Hepatocyte (in vitro differentiated cells): ENCODE measurements around the gene KIRREL3. TPM values are rescaled to one million over a fixed set of nuclear protein-coding genes. Genes with fewer than 3 reads are reported as not detected.

Experiments used
- DNase-seq: peaks from one replicate; pipeline ENCODE4 v3.0.0-alpha.2; 2016; ENCODE audit warnings: low spot score
- H2AFZ ChIP-seq: fragments of 200-600 bp; sonication (generic); 2 replicates; pipeline ENCODE4 v1.6.0; 2016; ENCODE audit warnings: antibody characterized with exemption, mild to moderate bottlenecking
- H3K27ac ChIP-seq: fragments of 200-600 bp; sonication (generic); 2 replicates; pipeline ENCODE4 v1.5.1; 2016; ENCODE audit warnings: mild to moderate bottlenecking
- H3K27me3 ChIP-seq: fragments of 200-600 bp; sonication (generic); 2 replicates; pipeline ENCODE4 v1.6.1; 2016
- H3K36me3 ChIP-seq: fragments of 200-600 bp; sonication (generic); replicated peaks from 2 replicates; pipeline ENCODE4 v1.5.1; 2016; ENCODE audit warnings: low read depth; ENCODE audit not compliant: insufficient read depth
- H3K4me1 ChIP-seq: fragments of 200-600 bp; sonication (generic); 2 replicates; pipeline ENCODE4 v1.5.1; 2016; ENCODE audit warnings: mild to moderate bottlenecking, moderate library complexity; ENCODE audit not compliant: insufficient read depth
- H3K4me2 ChIP-seq: fragments of 200-600 bp; sonication (generic); 2 replicates; pipeline ENCODE4 v1.6.0; 2016
- H3K4me3 ChIP-seq: fragments of 200-600 bp; sonication (generic); 2 replicates; pipeline ENCODE4 v1.5.1; 2016; ENCODE audit warnings: mild to moderate bottlenecking
- H3K79me2 ChIP-seq: fragments of 200-600 bp; sonication (generic); 2 replicates; pipeline ENCODE4 v1.6.0; 2017; ENCODE audit warnings: mild to moderate bottlenecking
- H3K9me2 ChIP-seq: fragments of 200-600 bp; sonication (generic); replicated peaks from 2 replicates; pipeline ENCODE4 v1.6.0; 2017; ENCODE audit warnings: mild to moderate bottlenecking; ENCODE audit not compliant: insufficient read depth
- H3K9me3 ChIP-seq: fragments of 200-600 bp; sonication (generic); 2 replicates; pipeline ENCODE4 v1.5.1; 2016; ENCODE audit warnings: low read depth, mild to moderate bottlenecking
- H4K20me1 ChIP-seq: fragments of 200-600 bp; sonication (generic); 2 replicates; pipeline ENCODE4 v1.6.0; 2016; ENCODE audit warnings: mild to moderate bottlenecking; ENCODE audit not compliant: insufficient read depth, poor library complexity, severe bottlenecking
- CTCF ChIP-seq: fragments of 200-600 bp; sonication (generic); IDR thresholded peaks from 2 replicates; pipeline ENCODE4 v1.5.1; 2016; ENCODE audit warnings: antibody characterized with exemption, mild to moderate bottlenecking; ENCODE audit not compliant: poor library complexity
- EZH2 ChIP-seq: fragments of 200-600 bp; sonication (generic); IDR thresholded peaks from 2 replicates; pipeline ENCODE4 v1.6.1; 2016; ENCODE audit warnings: antibody characterized with exemption, mild to moderate bottlenecking, borderline replicate concordance
- EZH2phosphoT487 ChIP-seq: fragments of 200-600 bp; sonication (generic); IDR thresholded peaks from one replicate; pipeline ENCODE4 v1.6.1; 2018; ENCODE audit warnings: antibody characterized with exemption, mild to moderate bottlenecking, low read depth, moderate library complexity; ENCODE audit not compliant: unreplicated experiment, severe bottlenecking
- WGBS: methylation state at CpG from one replicate; pipeline ENCODE4 v1.1.6; 2016; ENCODE audit warnings: low lambda C conversion rate; ENCODE audit errors: missing lambda C conversion rate; 5-methylcytosine and 5-hydroxymethylcytosine counted together
- polyA plus RNA-seq: library from polyadenylated mRNA; unstranded; fragments of >200 nt; fragmentation: Nextera tagmentation; extraction: Ambion mirVana; gene quantifications from 2 replicates; pipeline ENCODE4 v1.2.1, GENCODE V29; 2016
- total RNA-seq: library from RNA; depleted of rRNA; stranded (reverse); fragments of >200 nt; gene quantifications from 2 replicates; pipeline ENCODE4 v1.2.3, GENCODE V29; 2014

KIRREL3 gene
- total and polyA plus RNA-seq, 2 experiments from 2014 or later, result 0.33 to 0.86 TPM

GRCh38 chr11:126436209-126436755 is 564.3 kb downstream of the KIRREL3 start:
- no peak overlapping the region for H2AFZ ChIP-seq
- no peak overlapping the region for H3K27ac ChIP-seq
- peaks cover 2% of the 10 kb centered on the region for H3K27me3 ChIP-seq
- H3K4me3 ChIP-seq, result no peak overlapping the region
- H3K4me1 ChIP-seq, result peaks cover 9% of the 10 kb centered on the region
- no peak for TF ChIP-seq EZH2
- TF ChIP-seq CTCF, result no peak
- no peak for TF ChIP-seq EZH2phosphoT487
- H3K79me2 ChIP-seq, result no peaks in the 10 kb centered on the region
- no peak overlapping the region for H3K4me2 ChIP-seq
- no peaks in the 10 kb centered on the region for H4K20me1 ChIP-seq
- DNase-seq, result no peak
- WGBS, result 95% methylated on average over 7 of the region's 7 CpGs
- H3K36me3 ChIP-seq, result no peaks in the 10 kb centered on the region
- H3K9me2 ChIP-seq, result no peaks in the 10 kb centered on the region
- H3K9me3 ChIP-seq, result no peaks in the 10 kb centered on the region

- Histone ChIP-seq H3K9me2 (no peaks in the 10 kb centered on the region), H3K36me3 (no peaks in the 10 kb centered on the region), H3K4me3 (no peak overlapping the region), H3K9me3 (no peaks in the 10 kb centered on the region), H3K27me3 (no peaks in the 10 kb centered on the region), H3K4me2 (no peak overlapping the region), H3K27ac (no peak overlapping the region), H2AFZ (no peak overlapping the region), H3K4me1 (peaks cover 9% of the 10 kb centered on the region), H4K20me1 (no peaks in the 10 kb centered on the region), H3K79me2 (no peaks in the 10 kb centered on the region)
- TF ChIP-seq EZH2phosphoT487 (no peak), CTCF (no peak), EZH2 (no peak)
- DNase-seq, result no peak
- WGBS, result 89% methylated on average over 11 of the region's 12 CpGs
Observed at GRCh38 chr11:126434950-126435335, 565.6 kb downstream of the KIRREL3 start.

GRCh38 chr11:126433989-126434949 is 566.3 kb downstream of the KIRREL3 start:
- H3K4me2 ChIP-seq, result no peak overlapping the region
- WGBS, result 86% methylated on average over 13 of the region's 16 CpGs

More at GRCh38 chr11:126433989-126434949, 566.3 kb downstream of the KIRREL3 start:
- H4K20me1 ChIP-seq, result no peaks in the 10 kb centered on the region
- no peaks in the 10 kb centered on the region for H3K27me3 ChIP-seq
- H2AFZ ChIP-seq, result no peak overlapping the region
- no peak for DNase-seq
- H3K79me2 ChIP-seq, result no peaks in the 10 kb centered on the region
- no peak overlapping the region for H3K27ac ChIP-seq
- H3K4me1 ChIP-seq, result peaks cover 9% of the 10 kb centered on the region
- H3K4me3 ChIP-seq, result no peak overlapping the region
- no peaks in the 10 kb centered on the region for H3K9me3 ChIP-seq
- no peak for TF ChIP-seq CTCF
- no peak for TF ChIP-seq EZH2phosphoT487
- TF ChIP-seq EZH2, result no peak
- no peaks in the 10 kb centered on the region for H3K36me3 ChIP-seq
- H3K9me2 ChIP-seq, result no peaks in the 10 kb centered on the region
